Endothelial cell (in vitro differentiated cells): ENCODE results near the gene ALOX15. TPM values are rescaled to one million over a fixed set of nuclear protein-coding genes. Genes with fewer than 3 reads are reported as not detected.
A peak's percentile ranks its signal among the peaks of the same experiment; 100 is the strongest.
"Not testable (repeated sequence)": the region's sequence is repeated elsewhere in the genome, so short reads cannot be mapped to it uniquely, and the experiment has no call there.

ENCODE experiments used
- DNase-seq: peaks from one replicate; pipeline ENCODE4 v3.0.0; 2021; ENCODE audit warnings: low spot score
- H3K27ac Mint-ChIP-seq: one replicate; pipeline ENCODE4 v1.8.0; 2021; ENCODE audit warnings: mixed read lengths, inconsistent platforms; ENCODE audit not compliant: unreplicated experiment
- H3K27me3 Mint-ChIP-seq: one replicate; pipeline ENCODE4 v1.8.0; 2021; ENCODE audit warnings: mild to moderate bottlenecking, moderate library complexity, mixed read lengths, inconsistent platforms; ENCODE audit not compliant: unreplicated experiment
- H3K36me3 Mint-ChIP-seq: one replicate; pipeline ENCODE4 v1.8.0; 2021; ENCODE audit warnings: mild to moderate bottlenecking, low read depth, mixed read lengths, inconsistent platforms; ENCODE audit not compliant: unreplicated experiment
- H3K4me1 Mint-ChIP-seq: one replicate; pipeline ENCODE4 v1.8.0; 2021; ENCODE audit warnings: mild to moderate bottlenecking, mixed read lengths, inconsistent platforms; ENCODE audit not compliant: unreplicated experiment
- H3K4me3 Mint-ChIP-seq: one replicate; pipeline ENCODE4 v1.8.0; 2021; ENCODE audit warnings: mild to moderate bottlenecking, mixed read lengths, inconsistent platforms; ENCODE audit not compliant: unreplicated experiment
- H3K9me3 Mint-ChIP-seq: one replicate; pipeline ENCODE4 v1.8.0; 2021; ENCODE audit warnings: mixed read lengths, inconsistent platforms; ENCODE audit not compliant: unreplicated experiment
- long read RNA-seq: library from polyadenylated mRNA; unstranded; transcript quantifications from one replicate; pipeline ENCODE4 v2.0.0, GENCODE V29; 2020; ENCODE audit not compliant: unreplicated experiment
- total RNA-seq: library from RNA; stranded (reverse); fragmentation: NEBNext Ultra II Directional; extraction: Animal tissue kit (Norgen Biotek cat#: 25700); gene quantifications from one replicate; pipeline ENCODE4 v1.2.1, GENCODE V29; 2021; ENCODE audit not compliant: unreplicated experiment
- TF ChIP-seq, protein P1 (sequence below): fragments of 200-600 bp; sonication (generic); IDR thresholded peaks from one replicate; pipeline ENCODE4 v1.5.0; 2021; ENCODE audit warnings: antibody characterized with exemption; ENCODE audit not compliant: unreplicated experiment

The ALOX15 gene, protein sequence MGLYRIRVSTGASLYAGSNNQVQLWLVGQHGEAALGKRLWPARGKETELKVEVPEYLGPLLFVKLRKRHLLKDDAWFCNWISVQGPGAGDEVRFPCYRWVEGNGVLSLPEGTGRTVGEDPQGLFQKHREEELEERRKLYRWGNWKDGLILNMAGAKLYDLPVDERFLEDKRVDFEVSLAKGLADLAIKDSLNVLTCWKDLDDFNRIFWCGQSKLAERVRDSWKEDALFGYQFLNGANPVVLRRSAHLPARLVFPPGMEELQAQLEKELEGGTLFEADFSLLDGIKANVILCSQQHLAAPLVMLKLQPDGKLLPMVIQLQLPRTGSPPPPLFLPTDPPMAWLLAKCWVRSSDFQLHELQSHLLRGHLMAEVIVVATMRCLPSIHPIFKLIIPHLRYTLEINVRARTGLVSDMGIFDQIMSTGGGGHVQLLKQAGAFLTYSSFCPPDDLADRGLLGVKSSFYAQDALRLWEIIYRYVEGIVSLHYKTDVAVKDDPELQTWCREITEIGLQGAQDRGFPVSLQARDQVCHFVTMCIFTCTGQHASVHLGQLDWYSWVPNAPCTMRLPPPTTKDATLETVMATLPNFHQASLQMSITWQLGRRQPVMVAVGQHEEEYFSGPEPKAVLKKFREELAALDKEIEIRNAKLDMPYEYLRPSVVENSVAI
- 17.0 TPM for total RNA-seq
- long read RNA-seq, partial matches to known transcripts, result 1 of 12 reads
- long read RNA-seq, other reads (novel, unspliced or antisense), result 7 of 12 reads

DNA sequence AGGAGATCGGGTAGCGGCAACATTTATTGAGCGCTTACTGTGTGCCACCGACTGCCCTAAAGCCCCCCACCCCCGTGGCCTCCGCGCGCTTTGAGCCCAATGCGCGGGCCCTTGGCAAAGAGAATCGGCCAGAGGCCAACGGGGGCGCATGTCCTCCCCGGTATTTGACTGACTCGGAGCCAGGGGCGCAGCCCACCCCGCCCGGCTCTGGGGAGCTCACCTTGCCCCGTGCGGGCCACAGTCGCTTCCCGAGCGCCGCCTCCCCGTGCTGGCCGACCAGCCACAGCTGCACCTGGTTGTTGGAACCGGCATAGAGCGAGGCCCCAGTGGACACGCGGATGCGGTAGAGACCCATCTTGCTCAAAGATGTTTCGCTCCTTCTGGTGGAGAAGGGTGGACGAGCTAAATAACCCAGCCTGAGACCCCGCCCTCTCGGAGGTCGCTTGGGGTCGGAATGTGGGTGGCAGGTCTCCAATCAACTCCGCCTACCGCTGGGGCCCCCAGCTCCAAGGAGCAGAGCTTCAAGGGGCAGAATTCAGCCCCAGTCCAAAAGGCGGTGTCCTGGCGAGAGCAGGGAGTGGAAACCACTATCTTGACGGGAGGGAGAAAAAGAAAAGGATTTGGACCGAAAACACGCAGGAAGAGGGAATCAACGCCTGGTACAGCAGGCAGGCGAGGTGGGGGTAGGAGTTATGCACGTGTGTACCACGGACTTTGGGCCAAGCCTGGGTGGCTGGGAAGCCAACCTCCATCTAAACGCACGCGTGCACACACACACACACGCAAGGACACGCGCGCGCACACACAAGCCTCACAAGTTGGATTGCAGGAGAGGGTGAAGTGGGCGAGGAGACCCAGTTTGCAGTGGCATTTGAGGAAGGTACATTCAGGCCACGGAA, at the start of gene ALOX15:
TSS of gene ALOX15 (minus strand) at position 382 of the 899 bp plus-strand sequence. CDS start at position 355, 27 bp downstream.
- Mint-ChIP-seq H3K4me1 (peaks cover 16% of the 10 kb centered on the region), H3K27me3 (peaks cover 21% of the 10 kb centered on the region), H3K4me3 (peak within 1 kb of the TSS; percentile 62), H3K36me3 (peaks cover 7% of the 10 kb centered on the region), H3K27ac (no peak within 1 kb of the TSS), H3K9me3 (no peaks in the 10 kb centered on the region)
- TF ChIP-seq, protein P1, sequence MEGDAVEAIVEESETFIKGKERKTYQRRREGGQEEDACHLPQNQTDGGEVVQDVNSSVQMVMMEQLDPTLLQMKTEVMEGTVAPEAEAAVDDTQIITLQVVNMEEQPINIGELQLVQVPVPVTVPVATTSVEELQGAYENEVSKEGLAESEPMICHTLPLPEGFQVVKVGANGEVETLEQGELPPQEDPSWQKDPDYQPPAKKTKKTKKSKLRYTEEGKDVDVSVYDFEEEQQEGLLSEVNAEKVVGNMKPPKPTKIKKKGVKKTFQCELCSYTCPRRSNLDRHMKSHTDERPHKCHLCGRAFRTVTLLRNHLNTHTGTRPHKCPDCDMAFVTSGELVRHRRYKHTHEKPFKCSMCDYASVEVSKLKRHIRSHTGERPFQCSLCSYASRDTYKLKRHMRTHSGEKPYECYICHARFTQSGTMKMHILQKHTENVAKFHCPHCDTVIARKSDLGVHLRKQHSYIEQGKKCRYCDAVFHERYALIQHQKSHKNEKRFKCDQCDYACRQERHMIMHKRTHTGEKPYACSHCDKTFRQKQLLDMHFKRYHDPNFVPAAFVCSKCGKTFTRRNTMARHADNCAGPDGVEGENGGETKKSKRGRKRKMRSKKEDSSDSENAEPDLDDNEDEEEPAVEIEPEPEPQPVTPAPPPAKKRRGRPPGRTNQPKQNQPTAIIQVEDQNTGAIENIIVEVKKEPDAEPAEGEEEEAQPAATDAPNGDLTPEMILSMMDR, result no peak
- DNase-seq, result no peak

DNA sequence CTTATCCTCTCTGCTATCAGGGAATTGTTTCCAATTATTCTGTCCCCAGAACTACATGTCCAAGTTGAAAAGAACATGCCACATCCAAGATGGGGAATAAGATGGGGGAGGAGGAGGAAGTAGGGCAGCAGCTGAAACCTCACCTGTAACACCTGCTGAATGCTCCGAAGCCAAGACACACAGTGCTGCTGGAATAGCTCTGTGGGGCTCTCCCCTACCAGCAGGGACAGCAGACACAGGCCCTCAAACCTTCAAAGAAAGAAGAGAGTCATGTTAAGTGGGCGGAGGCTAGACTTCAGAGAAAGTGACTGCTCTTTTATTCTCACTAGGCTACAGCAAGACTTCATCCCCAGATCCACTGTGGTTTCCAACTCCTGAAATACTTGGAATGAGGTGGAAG, 49.3 kb upstream of the ALOX15 start:
- Mint-ChIP-seq H3K9me3 (no peaks in the 10 kb centered on the region), H3K4me1 (no peaks in the 10 kb centered on the region), H3K36me3 (peaks cover 33% of the 10 kb centered on the region), H3K27me3 (no peaks in the 10 kb centered on the region), H3K27ac (no peak overlapping the region), H3K4me3 (no peak overlapping the region)
- TF ChIP-seq, protein P1, result no peak
- DNase-seq, result no peak

DNA sequence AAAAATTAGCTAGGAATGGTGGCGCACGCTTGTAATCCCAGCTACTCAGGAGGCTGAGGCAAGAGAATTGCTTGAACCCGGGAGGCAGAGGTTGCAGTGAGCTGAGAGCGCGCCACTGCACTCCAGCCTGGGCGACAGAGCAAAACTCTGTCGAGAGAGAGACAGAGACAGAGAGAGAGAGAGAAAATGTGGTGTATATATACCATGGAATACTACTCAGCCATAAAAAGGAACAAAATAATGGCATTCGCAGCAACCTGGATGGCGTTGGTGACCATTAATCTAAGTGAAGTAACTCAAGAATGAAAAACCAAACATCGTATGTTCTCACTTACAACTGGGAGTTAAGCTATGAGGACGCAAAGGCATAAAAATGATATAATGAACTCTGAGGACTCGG, 48.4 kb upstream of the ALOX15 start:
- H3K4me3 Mint-ChIP-seq, DNase-seq, H3K4me1 Mint-ChIP-seq, H3K9me3 Mint-ChIP-seq, H3K27ac Mint-ChIP-seq, H3K27me3 Mint-ChIP-seq: not testable (repeated sequence)
- peaks cover 33% of the 10 kb centered on the region for H3K36me3 Mint-ChIP-seq

DNA sequence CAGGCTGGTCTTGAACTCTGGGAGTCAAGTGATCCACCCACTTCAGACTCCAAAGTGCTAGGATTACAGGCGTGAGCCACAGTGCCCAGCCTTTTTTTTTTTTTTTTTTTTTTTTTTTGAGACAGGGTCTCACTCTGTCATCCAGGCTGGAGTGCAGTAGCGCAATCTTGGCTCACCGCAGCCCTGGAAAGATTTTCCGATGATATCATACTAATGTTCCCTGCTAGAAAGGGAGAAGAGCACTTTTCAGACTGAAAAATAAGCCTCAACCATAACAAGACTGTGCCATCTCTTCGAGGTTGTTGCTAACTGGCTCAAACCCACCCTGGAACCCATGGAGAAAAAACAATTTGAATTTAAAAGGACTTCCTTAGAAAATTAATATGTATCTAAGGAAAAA, 42.3 kb upstream of the ALOX15 start:
- H3K27me3 Mint-ChIP-seq, H3K4me1 Mint-ChIP-seq, H3K4me3 Mint-ChIP-seq, H3K9me3 Mint-ChIP-seq, DNase-seq, H3K27ac Mint-ChIP-seq: not testable (repeated sequence)
- H3K36me3 Mint-ChIP-seq, result peaks cover 44% of the 10 kb centered on the region

DNA sequence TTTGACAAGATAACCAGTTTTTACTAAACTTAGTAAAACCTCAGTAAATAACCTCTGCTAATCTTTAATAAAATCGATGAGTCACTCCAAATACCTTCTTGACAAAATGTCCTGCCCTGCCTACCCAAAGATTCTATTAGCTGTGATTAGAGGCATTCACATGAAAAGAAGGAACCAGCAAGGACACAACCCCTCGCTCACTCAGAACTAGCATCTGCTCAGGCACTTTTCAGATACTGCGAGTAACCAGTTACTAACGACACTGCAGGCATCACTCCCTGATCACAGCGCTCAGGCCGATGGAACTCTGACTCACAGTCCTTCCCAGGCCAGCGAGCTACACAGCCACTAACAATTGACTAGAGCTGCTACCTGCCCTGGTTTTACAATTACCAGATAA, 38.2 kb upstream of the ALOX15 start:
- DNase-seq, result no peak
- Mint-ChIP-seq H3K27me3 (peaks cover 4% of the 10 kb centered on the region), H3K27ac (no peak overlapping the region), H3K4me1 (peaks cover 23% of the 10 kb centered on the region), H3K4me3 (no peak overlapping the region), H3K36me3 (peaks cover 54% of the 10 kb centered on the region), H3K9me3 (no peaks in the 10 kb centered on the region)
- TF ChIP-seq, protein P1, result no peak
